ENCODE results near the gene PLEKHM3.

Gene PLEKHM3

DNA sequence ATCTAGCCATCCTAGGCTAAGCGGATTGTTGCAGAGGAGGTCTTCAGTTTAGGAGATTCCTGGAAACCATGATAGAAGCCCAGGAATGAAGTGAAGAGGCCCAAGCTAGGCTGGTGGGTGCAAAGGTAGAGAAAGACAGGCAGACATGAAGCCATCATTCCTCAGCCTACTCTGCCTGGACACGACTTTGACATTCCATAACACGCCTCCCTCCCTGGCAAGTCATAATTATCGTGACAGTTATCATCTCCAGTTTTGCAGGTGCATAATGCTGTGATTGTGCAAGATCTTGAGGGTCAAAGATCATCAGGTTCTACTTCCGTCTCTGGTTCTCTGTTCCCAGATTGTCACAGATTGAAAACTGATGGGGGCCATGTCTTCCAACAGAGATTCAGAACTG, 240.4 kb downstream of the PLEKHM3 start:
- TF ChIP-seq, protein P1, sequence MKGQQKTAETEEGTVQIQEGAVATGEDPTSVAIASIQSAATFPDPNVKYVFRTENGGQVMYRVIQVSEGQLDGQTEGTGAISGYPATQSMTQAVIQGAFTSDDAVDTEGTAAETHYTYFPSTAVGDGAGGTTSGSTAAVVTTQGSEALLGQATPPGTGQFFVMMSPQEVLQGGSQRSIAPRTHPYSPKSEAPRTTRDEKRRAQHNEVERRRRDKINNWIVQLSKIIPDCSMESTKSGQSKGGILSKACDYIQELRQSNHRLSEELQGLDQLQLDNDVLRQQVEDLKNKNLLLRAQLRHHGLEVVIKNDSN (IDR thresholded peaks at IDR 0.05), result no peak
- TF ChIP-seq TAF1 (IDR thresholded peaks at IDR 0.05; ENCODE audit: low read depth), result no peak

DNA sequence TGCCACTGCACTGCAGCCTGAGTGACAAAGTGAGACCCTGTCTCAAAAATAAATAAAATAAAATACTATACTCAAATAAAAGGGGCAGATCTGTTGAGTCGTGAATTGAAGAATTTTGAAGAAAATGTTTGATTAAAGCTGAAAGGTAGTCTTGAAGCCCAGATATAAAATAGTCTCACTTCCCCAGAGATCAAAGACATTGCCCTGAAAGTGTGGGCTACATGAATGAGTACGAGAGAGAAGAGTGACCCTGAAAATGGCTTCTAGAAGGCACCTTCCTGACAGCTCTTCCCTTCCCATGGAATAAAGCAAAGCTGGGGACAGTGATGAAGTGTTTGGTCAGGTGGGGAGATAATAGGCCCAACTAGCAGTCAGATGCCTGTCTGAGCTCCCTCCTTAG, 241.8 kb downstream of the PLEKHM3 start:
- TF ChIP-seq, protein P2, sequence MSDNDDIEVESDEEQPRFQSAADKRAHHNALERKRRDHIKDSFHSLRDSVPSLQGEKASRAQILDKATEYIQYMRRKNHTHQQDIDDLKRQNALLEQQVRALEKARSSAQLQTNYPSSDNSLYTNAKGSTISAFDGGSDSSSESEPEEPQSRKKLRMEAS (IDR thresholded peaks at IDR 0.05), result no peak
- TF ChIP-seq RAD21 (IDR thresholded peaks at IDR 0.05; ENCODE audit: low read depth) (no peak), YY1 (IDR thresholded peaks at IDR 0.05; ENCODE audit: low read depth) (no peak), TAF1 (IDR thresholded peaks at IDR 0.05; ENCODE audit: low read depth) (no peak), ZBTB7A (IDR thresholded peaks at IDR 0.05; ENCODE audit: low read depth) (no peak), FOXM1 (IDR thresholded peaks at IDR 0.05; ENCODE audit: borderline replicate concordance, low read depth) (no peak), CEBPB (IDR thresholded peaks at IDR 0.05) (no peak)
- TF ChIP-seq, protein P1 (IDR thresholded peaks at IDR 0.05), result no peak

DNA sequence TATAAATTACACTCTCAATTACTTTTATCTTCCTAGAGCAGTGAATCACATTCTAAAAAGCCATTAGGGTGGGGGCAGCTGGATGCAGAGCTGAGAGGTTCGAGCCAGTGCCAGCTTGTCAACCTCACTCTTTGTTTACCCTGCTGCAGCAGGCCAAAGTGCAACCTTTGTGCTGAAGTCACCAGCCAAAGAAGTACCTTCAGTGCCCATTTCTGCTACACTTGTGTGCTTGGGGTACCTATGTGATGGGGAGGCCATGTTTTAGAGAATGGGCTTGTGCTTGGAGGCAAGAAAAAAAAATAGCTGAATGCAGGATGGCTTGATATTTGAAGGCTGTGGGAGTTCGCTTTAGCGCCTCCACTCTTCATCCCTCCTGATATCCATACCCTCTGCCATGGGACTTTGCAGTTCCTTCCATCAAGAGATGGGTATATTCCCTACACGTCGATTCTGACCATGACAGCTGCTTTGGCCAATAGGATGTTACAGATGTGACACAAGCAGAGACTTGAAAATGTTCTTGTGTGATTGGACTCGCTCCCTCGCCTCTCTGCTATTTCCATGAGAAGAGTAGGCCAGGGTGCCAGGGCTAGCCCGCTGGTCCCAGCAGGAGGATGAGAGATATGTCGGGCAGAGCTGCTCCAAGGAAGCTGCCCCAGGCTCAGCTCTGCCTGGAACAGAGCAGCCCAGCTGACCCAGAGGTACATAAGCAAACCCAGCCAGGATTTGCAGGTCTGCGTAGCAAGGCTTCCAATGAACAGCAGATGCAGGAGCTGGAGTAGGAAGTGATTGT, 242.9 kb downstream of the PLEKHM3 start:
- TF ChIP-seq TEAD4 (IDR thresholded peaks at IDR 0.05), result no peak
- TF ChIP-seq, protein P1 (IDR thresholded peaks at IDR 0.05), result no peak
- no peak for TF ChIP-seq TAF1 (IDR thresholded peaks at IDR 0.05; ENCODE audit: low read depth)

DNA sequence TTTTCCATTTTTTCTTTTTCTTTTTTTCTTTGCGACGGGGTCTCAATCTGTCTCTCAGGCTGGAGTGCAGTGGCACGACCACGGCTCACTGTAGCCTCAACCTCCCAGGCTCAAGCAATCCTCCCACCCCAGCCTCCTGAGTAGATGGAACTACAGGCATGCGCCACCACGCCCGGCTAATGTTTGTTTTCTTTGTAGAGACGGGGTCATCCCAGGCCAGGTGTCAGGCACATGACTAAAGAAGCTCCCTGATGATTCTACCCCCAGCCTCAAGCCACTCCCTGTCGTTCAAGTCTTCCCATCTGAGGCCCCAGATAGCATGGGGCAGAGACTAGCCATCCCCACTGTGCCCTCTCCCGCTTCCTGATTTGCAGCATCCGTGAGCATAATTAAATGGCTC, 245.8 kb downstream of the PLEKHM3 start:
- no peak for TF ChIP-seq TAF1 (IDR thresholded peaks at IDR 0.05; ENCODE audit: low read depth)
- TF ChIP-seq FOXM1 (IDR thresholded peaks at IDR 0.05; ENCODE audit: borderline replicate concordance, low read depth), result no peak
- no peak for TF ChIP-seq RAD21 (IDR thresholded peaks at IDR 0.05; ENCODE audit: low read depth)
- TF ChIP-seq CREB1 (IDR thresholded peaks at IDR 0.05; ENCODE audit: low read depth), result no peak
- TF ChIP-seq CEBPB (IDR thresholded peaks at IDR 0.05), result no peak
- TF ChIP-seq, protein P3, sequence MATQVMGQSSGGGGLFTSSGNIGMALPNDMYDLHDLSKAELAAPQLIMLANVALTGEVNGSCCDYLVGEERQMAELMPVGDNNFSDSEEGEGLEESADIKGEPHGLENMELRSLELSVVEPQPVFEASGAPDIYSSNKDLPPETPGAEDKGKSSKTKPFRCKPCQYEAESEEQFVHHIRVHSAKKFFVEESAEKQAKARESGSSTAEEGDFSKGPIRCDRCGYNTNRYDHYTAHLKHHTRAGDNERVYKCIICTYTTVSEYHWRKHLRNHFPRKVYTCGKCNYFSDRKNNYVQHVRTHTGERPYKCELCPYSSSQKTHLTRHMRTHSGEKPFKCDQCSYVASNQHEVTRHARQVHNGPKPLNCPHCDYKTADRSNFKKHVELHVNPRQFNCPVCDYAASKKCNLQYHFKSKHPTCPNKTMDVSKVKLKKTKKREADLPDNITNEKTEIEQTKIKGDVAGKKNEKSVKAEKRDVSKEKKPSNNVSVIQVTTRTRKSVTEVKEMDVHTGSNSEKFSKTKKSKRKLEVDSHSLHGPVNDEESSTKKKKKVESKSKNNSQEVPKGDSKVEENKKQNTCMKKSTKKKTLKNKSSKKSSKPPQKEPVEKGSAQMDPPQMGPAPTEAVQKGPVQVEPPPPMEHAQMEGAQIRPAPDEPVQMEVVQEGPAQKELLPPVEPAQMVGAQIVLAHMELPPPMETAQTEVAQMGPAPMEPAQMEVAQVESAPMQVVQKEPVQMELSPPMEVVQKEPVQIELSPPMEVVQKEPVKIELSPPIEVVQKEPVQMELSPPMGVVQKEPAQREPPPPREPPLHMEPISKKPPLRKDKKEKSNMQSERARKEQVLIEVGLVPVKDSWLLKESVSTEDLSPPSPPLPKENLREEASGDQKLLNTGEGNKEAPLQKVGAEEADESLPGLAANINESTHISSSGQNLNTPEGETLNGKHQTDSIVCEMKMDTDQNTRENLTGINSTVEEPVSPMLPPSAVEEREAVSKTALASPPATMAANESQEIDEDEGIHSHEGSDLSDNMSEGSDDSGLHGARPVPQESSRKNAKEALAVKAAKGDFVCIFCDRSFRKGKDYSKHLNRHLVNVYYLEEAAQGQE (IDR thresholded peaks at IDR 0.05; ENCODE audit: low read depth), result no peak
- TF ChIP-seq NFIC (IDR thresholded peaks at IDR 0.05), result no peak
- TF ChIP-seq ZBTB7A (IDR thresholded peaks at IDR 0.05; ENCODE audit: low read depth), result no peak
- no peak for TF ChIP-seq YY1 (IDR thresholded peaks at IDR 0.05; ENCODE audit: low read depth)

DNA sequence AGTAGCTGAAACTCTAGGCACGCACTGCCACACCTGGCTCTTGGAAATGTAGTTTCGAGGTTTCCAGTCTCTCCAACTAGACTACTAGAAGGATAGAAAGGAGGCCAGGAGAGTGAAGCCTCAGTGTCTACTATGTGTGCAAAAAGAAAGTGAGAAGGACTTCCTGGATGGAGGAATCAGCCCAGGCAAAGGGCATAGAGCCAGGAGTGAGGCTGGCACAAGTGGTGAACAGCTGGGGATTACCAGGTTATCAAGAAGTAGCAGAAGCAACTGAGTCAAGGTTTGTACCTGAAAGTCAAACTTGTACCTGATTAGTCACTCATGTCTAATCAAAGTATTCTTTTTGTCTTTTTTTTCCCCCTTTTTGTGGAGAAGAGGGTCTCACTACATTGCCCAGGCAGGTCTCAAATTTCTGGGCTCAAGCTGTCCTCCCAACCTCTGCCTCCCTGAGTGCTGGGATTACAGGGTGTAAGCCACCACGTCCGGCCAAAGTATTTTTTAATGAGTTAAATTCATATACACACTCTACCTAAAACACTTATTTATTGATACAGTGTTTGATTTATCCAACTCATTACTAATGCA, 246.9 kb downstream of the PLEKHM3 start:
- TF ChIP-seq CEBPB (IDR thresholded peaks at IDR 0.05) (no peak), FOXM1 (IDR thresholded peaks at IDR 0.05; ENCODE audit: borderline replicate concordance, low read depth) (no peak), EP300 (IDR thresholded peaks at IDR 0.05; ENCODE audit: borderline replicate concordance) (no peak), TCF12 (IDR thresholded peaks at IDR 0.05; ENCODE audit: low read depth) (no peak), NFIC (IDR thresholded peaks at IDR 0.05) (no peak), EGR1 (IDR thresholded peaks at IDR 0.05) (no peak), TAF1 (IDR thresholded peaks at IDR 0.05; ENCODE audit: low read depth) (no peak), RAD21 (IDR thresholded peaks at IDR 0.05; ENCODE audit: low read depth) (no peak), CREB1 (IDR thresholded peaks at IDR 0.05; ENCODE audit: low read depth) (no peak), ZBTB7A (IDR thresholded peaks at IDR 0.05; ENCODE audit: low read depth) (no peak), YY1 (IDR thresholded peaks at IDR 0.05; ENCODE audit: low read depth) (no peak), TEAD4 (IDR thresholded peaks at IDR 0.05) (no peak)
- TF ChIP-seq, protein P1 (IDR thresholded peaks at IDR 0.05), result no peak
- TF ChIP-seq, protein P2 (IDR thresholded peaks at IDR 0.05), result no peak
- TF ChIP-seq, protein P3 (IDR thresholded peaks at IDR 0.05; ENCODE audit: low read depth), result no peak
